VCaP (cell line): ENCODE measurements around the gene PRKD1.
"Not testable (repeated sequence)": the region's sequence is repeated elsewhere in the genome, so short reads cannot be mapped to it uniquely, and the experiment has no call there.

ENCODE experiments used
- H3K27ac ChIP-seq: fragments of 450-650 bp; 2 replicates; pipeline ENCODE4 v1.5.1; 2017
- TF ChIP-seq, protein P1 (sequence below): fragments of 450-650 bp; conservative IDR thresholded peaks from 2 replicates; pipeline ENCODE4 v1.5.1; 2017; ENCODE audit warnings: mild to moderate bottlenecking, moderate library complexity

The PRKD1 gene

DNA sequence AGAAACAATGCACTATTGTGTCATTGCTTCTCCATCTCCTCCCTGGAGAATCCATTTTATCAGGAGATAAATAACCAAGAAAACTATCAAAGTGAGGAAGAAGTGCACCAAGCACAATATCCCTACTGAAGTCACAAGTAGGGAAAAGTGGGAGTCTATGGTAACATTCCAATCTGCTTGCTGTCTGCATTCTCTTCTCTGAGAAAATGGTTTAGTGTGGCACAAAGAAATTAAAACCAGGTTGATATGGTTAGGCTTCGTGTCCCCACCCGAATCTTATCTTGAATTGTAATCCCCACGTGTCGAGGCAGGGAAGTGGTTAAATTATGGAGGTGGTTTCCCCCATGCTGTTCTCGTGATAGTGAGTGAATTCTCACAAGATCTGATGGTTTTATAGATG lies 209.7 kb downstream of the PRKD1 start:
- no peak overlapping the region for H3K27ac ChIP-seq

DNA sequence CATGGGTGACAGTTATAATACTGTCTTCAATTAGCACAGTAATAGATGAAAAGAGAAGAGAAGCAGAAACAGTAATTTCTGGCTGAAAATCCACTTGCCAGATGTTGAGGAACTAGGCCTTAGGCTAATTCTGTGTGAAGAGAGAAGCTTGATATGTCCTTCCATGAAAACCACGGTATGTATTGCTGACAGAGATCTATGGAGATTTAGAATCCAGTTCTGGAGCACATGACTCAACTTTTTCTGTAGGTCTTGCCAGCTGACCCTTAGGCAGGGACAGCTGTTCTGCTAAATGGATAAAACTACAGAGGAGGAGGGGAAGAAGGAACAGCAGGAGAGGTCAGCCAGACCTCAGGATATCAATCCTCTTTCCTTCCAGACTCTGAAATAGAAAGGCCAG lies 211.5 kb downstream of the PRKD1 start:
- no peak overlapping the region for H3K27ac ChIP-seq
- TF ChIP-seq, protein P1, sequence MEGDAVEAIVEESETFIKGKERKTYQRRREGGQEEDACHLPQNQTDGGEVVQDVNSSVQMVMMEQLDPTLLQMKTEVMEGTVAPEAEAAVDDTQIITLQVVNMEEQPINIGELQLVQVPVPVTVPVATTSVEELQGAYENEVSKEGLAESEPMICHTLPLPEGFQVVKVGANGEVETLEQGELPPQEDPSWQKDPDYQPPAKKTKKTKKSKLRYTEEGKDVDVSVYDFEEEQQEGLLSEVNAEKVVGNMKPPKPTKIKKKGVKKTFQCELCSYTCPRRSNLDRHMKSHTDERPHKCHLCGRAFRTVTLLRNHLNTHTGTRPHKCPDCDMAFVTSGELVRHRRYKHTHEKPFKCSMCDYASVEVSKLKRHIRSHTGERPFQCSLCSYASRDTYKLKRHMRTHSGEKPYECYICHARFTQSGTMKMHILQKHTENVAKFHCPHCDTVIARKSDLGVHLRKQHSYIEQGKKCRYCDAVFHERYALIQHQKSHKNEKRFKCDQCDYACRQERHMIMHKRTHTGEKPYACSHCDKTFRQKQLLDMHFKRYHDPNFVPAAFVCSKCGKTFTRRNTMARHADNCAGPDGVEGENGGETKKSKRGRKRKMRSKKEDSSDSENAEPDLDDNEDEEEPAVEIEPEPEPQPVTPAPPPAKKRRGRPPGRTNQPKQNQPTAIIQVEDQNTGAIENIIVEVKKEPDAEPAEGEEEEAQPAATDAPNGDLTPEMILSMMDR, result no peak

More for the DNA sequence above, 209.7 kb downstream of the PRKD1 start:
- TF ChIP-seq, protein P1, result no peak

DNA sequence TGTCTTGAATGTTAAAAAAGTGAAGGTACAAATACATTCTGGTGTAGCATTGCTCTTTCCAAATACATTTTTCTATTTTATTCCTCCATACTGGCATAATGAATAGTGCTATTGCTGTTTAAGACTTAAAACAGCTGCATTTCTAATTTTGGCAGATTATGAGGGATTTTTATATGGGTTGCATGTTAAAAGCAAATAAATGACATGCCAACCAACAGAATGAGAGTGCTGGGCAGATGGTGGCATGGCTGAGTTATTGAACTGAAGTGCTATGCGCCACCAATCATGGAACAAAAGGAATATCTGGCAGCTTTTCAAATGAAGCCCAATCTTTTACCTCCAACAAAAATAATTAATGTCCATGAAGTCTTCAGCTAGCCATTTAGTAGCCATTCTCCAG lies 215.0 kb downstream of the PRKD1 start:
- no peak overlapping the region for H3K27ac ChIP-seq
- TF ChIP-seq, protein P1, result no peak

DNA sequence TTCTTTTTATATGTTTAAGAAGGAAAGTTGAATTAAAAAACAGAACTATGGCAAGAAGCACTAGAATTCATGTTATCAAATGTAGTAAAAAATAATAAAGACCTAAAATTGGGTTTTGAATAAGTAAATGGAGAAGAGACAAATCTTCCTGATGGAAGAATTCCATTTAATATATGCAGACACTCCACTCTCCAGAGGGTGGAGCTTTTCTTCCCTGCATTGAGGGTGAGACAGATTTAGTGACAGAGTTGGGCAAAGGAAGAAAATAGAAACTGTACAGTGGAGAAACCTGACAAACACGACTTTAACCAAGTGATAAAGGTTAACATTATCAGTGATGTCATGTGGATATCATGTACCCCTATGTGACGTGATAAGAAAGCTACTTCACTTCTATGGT lies 217.6 kb downstream of the PRKD1 start:
- TF ChIP-seq, protein P1, result peak; percentile 41; the same call in 1 of the 2 replicates
- no peak overlapping the region for H3K27ac ChIP-seq

DNA sequence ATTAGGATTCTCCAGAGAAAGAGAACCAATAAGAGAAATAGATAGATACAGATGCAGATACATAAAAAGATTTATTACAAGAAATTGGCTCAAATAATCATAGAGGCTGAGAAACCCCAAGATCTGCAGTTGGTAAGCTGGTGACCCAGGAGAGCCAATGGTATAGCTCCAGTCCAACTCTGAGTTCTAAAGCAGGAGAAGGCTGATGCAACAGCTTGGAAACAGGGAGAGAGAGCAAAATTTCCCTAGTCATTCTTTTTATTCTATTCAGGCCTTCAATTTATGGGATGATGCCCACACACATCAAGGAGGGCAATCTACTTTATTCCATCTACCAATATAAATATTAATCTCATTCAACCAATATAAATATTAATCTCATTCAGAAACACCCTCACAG lies 218.2 kb downstream of the PRKD1 start:
- TF ChIP-seq, protein P1, result no peak

DNA sequence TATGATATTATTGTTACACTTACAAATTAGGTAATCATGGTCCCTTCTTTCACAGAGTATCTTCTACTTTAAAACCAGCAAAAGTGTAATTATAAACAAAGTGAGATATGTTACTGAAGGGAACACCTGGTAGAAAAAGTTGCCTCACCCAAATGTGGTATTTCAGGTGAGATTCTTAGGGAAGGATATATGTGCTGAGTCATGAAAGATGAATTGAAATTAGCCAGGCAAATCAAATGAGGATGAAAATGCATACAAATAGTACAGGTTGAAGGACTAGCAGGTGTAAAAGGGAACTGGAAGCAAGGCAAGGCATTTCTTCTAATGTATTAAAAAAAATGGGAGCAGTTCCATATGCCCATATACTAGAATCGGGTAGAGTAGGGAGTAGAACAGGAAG lies 220.9 kb downstream of the PRKD1 start:
- no peak overlapping the region for H3K27ac ChIP-seq
- TF ChIP-seq, protein P1, result no peak

More for the DNA sequence above, 218.2 kb downstream of the PRKD1 start:
- H3K27ac ChIP-seq, result no peak overlapping the region

DNA sequence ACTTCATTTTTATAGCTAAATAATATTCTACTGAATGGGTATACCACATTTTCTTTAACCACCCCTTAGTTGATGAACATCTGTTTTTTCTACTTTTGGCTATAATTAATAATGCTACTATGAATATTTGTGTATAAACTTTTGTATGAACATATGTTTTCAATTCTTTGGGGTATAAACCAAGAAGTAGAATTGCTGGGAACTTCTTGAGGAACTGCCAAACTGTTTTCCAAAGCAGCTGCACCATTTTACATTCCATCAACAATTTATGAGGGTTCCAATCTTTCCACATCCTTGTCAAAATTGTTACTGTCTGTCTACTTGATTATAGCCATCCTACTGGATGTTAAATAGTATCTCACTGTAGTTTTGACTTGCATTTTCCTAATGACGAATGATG lies 221.8 kb downstream of the PRKD1 start:
- no peak overlapping the region for H3K27ac ChIP-seq
- TF ChIP-seq, protein P1, result no peak

DNA sequence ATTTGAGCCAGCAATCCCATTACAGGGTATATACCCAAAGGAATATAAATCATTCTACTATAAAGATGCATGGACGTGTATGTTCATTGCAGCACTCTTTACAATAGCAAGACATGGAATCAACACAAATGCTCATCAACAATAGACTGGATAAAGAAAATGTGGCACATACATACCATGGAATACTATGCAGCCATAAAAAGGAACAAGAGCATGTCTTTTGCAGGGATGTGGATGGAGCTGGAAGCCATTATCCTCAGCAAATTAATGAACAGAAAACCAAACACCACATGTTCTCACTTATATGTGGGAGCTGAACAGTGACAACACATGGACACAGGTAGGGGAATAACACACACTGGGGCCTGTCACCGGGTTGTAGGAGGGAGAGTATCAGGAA lies 238.1 kb downstream of the PRKD1 start:
- H3K27ac ChIP-seq, result not testable (repeated sequence)
